HUES64 (cell line): ENCODE results near the gene BACH1.

Experiments
- H3K27ac ChIP-seq: 2 replicates; pipeline ENCODE4 v1.7.0; 2013; ENCODE audit warnings: low read depth, low read length, inconsistent platforms
- H3K27me3 ChIP-seq: 2 replicates; pipeline ENCODE4 v1.6.1; 2013; ENCODE audit warnings: mild to moderate bottlenecking, low read length; ENCODE audit not compliant: insufficient read depth
- H3K36me3 ChIP-seq: 2 replicates; pipeline ENCODE4 v1.6.1; 2013; ENCODE audit warnings: mild to moderate bottlenecking, low read length; ENCODE audit not compliant: insufficient read depth
- H3K4me1 ChIP-seq: 2 replicates; pipeline ENCODE4 v1.6.1; 2013; ENCODE audit warnings: mild to moderate bottlenecking, low read length, moderate library complexity; ENCODE audit not compliant: insufficient read depth
- H3K4me3 ChIP-seq: 2 replicates; pipeline ENCODE4 v1.5.1; 2013; ENCODE audit warnings: mild to moderate bottlenecking, low read length, moderate library complexity
- H3K9ac ChIP-seq: 2 replicates; pipeline ENCODE4 v1.6.1; 2013; ENCODE audit warnings: mild to moderate bottlenecking, low read depth, low read length
- H3K9me3 ChIP-seq: 2 replicates; pipeline ENCODE4 v1.6.1; 2013; ENCODE audit warnings: low read depth, low read length; ENCODE audit not compliant: insufficient read depth
- WGBS: fragments of 150-250, 120-280 bp; methylation state at CpG from one replicate; pipeline ENCODE4 v1.1.7; 2013; ENCODE audit warnings: missing lambda C conversion rate; 5-methylcytosine and 5-hydroxymethylcytosine counted together

BACH1 gene

DNA sequence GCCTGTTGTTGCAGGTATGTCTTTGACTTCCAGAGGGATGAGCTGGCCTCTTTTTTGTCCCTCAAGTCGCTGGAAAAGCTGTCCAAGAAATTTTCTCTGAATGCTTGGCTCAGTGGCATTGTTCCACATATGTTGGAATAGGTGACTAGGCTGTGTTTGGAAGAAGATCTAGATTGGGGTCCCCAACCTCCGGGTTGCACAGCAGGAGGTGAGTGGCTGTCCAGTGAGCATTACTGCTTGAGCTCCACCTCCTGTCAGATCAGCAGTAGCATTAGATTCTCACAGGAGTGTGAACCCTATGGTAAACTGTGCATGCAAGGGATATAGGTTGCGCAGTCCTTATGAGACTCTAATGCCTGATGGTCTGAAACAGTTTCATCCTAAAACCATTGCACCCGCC is 18.1 kb downstream of the BACH1 start:
- Histone ChIP-seq H3K9me3 (no peaks in the 10 kb centered on the region), H3K9ac (no peak overlapping the region), H3K27ac (no peak overlapping the region), H3K4me3 (no peak overlapping the region), H3K4me1 (peaks cover 16% of the 10 kb centered on the region), H3K36me3 (peaks cover 8% of the 10 kb centered on the region), H3K27me3 (no peaks in the 10 kb centered on the region)
- WGBS, result 79% methylated on average over 4 of the region's 4 CpGs

DNA sequence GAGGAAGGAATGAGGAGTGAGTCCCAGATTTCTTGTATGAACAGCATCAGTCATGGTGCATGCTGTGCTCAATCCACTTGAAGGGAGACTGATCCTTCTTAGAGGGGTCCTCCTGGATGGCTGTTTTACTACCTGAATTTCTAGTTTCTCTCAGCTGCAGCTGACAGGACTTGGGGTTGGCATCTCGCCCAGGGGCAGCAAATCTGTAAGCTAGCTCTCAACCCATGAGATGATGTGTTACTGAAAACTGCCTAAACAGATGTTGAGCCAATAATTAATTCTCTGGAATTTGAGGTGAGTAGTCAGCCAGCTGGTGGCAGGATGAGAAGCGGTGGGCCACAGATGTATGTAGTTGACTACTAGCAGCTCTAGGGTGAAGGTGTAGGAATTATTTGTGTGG is 19.6 kb downstream of the BACH1 start:
- WGBS, result 93% methylated on average over 2 of the region's 2 CpGs

DNA sequence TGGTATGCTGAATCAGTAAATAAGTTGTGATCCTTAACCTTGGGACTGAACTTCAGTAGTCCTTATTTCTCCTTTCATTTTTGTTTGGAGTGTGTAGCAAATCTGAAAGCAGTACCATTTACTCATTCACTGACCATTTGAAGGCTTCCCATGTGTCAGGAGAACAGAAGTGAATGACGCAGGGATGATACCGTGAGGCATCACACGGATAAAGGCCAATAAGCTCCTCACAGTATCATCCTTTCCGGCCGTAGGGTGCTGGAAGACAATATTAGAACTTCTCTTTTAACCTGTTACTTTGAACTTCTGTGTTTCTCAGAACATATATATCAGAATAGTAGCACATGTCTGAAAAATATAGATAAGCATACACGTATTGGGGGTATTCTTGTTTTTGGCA is 21.3 kb downstream of the BACH1 start:
- Histone ChIP-seq H3K4me3 (no peak overlapping the region), H3K27me3 (no peaks in the 10 kb centered on the region), H3K27ac (no peak overlapping the region), H3K9ac (no peak overlapping the region), H3K9me3 (no peaks in the 10 kb centered on the region), H3K4me1 (peaks cover under 1% of the 10 kb centered on the region; the same call in 1 of the 2 replicates), H3K36me3 (peaks cover 24% of the 10 kb centered on the region)
- WGBS, result 92% methylated on average over 5 of the region's 6 CpGs

More for the DNA sequence above, 19.6 kb downstream of the BACH1 start:
- Histone ChIP-seq H3K27me3 (no peaks in the 10 kb centered on the region), H3K4me3 (no peak overlapping the region), H3K9me3 (no peaks in the 10 kb centered on the region), H3K27ac (no peak overlapping the region), H3K36me3 (peaks cover 20% of the 10 kb centered on the region), H3K4me1 (peaks cover 16% of the 10 kb centered on the region), H3K9ac (no peak overlapping the region)

DNA sequence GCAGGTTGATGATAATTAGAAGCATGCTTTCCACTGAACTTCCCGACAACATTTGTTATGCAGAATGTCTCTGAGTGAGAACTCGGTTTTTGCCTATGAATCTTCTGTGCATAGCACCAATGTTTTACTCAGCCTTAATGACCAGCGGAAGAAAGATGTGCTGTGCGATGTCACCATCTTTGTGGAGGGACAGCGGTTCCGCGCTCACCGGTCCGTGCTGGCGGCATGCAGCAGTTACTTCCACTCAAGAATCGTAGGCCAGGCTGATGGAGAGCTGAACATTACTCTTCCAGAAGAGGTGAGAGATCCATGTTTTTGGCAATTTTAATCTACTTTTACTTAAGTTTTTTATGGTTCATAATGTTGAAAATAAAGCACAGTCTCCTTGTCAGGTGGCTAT is 22.5 kb downstream of the BACH1 start:
- no peaks in the 10 kb centered on the region for H3K4me1 ChIP-seq
- H3K36me3 ChIP-seq, result peaks cover 31% of the 10 kb centered on the region
- H3K4me3 ChIP-seq, result no peak overlapping the region
- no peak overlapping the region for H3K27ac ChIP-seq
- H3K9me3 ChIP-seq, result no peaks in the 10 kb centered on the region
- no peak overlapping the region for H3K9ac ChIP-seq
- WGBS, result 96% methylated on average over 11 of the region's 11 CpGs
- H3K27me3 ChIP-seq, result no peaks in the 10 kb centered on the region

DNA sequence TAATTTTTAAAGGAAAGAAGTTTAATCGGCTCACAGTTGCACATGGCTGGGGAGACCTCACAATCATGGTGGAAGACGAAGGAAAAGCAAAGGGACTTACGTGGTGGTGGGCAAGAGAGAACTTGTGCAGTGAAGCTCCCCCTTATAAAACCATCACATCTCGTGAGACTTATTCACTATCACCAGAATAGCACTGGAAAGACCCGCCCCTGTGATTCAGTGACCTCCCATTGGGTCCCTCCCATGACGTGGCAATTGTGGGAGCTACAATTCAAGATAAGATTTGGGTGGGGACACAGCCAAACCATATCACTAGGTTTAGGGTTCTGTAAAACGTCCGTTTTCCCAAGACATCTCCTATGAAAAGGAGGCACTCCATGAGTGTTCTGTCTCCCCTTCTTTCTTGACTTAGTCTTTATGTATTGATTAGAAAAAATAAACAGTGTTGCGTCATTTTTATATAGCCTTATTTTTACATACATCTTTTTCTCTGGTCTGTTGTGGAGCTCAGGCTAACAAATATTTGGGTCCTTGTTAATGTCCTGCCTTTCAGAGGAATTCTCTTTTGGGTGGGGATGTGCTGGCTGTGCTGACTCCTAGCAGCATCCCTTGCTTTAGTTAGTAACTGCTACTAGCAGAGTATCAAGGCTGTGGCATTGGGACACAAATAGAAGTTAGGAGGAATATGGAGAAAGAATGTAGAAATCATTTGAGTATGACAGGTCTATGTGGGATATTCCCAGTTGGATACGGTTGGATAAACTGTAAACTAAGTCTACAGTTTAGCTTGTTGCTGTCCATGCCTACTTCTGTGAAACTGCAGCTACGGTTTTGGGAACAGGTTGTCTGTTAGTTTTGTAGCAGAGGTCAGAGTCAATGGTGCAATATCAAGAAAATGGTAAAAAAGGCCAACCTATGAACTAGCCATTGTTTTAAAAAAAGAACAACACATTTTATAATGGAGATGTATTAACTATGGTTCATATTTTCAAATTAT is 23.5 kb downstream of the BACH1 start:
- WGBS, result 94% methylated on average over 10 of the region's 11 CpGs
- no peak overlapping the region for H3K27ac ChIP-seq
- H3K4me1 ChIP-seq, result no peaks in the 10 kb centered on the region
- H3K4me3 ChIP-seq, result no peak overlapping the region
- H3K36me3 ChIP-seq, result peaks cover 42% of the 10 kb centered on the region
- H3K9ac ChIP-seq, result no peak overlapping the region
- H3K9me3 ChIP-seq, result no peaks in the 10 kb centered on the region
- no peaks in the 10 kb centered on the region for H3K27me3 ChIP-seq

DNA sequence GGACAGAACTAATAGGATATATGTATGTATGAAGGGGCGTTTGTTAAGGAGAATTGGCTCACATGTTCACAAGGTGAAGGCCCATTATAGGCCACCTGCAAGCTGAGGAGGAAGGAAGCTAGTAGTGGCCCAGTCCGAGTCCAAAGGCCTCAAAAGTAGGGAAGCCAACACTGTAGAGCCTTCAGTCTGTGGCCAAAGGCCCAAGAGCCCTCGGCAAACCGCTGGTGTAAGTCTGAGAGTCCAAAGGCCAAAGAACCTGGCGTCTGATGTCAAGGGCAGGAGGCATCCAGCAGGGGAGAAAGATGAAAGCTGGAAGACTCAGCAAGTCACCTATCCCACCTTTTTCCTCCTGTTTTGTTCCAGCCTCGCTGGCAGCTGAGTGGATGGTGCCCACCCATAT is 24.5 kb downstream of the BACH1 start:
- peaks cover 50% of the 10 kb centered on the region for H3K36me3 ChIP-seq
- H3K27me3 ChIP-seq, result no peaks in the 10 kb centered on the region
- H3K4me1 ChIP-seq, result no peaks in the 10 kb centered on the region
- H3K27ac ChIP-seq, result no peak overlapping the region
- H3K4me3 ChIP-seq, result no peak overlapping the region
- no peak overlapping the region for H3K9ac ChIP-seq
- no peaks in the 10 kb centered on the region for H3K9me3 ChIP-seq
- 92% methylated on average over 6 of the region's 6 CpGs for WGBS

DNA sequence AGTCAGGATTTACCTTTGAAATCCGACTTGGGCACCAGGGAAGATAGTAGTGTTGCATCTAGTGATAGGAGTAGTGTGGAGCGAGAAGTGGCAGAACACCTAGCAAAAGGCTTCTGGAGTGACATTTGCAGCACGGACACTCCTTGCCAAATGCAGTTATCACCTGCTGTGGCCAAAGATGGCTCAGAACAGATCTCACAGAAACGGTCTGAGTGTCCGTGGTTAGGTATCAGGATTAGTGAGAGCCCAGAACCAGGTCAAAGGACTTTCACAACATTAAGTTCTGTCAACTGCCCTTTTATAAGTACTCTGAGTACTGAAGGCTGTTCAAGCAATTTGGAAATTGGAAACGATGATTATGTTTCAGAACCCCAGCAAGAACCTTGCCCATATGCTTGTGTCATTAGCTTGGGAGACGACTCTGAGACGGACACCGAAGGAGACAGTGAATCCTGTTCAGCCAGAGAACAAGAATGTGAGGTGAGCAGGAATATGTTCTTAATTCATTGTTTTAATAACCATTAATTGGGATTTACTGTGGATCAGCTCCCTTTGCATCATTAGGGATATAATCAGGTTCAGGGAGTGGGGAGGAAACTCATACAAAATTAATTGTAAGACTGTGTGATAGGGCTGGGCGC is 28.3 kb downstream of the BACH1 start:
- Histone ChIP-seq H3K36me3 (peaks cover 65% of the 10 kb centered on the region), H3K9me3 (no peaks in the 10 kb centered on the region), H3K9ac (no peak overlapping the region), H3K27ac (no peak overlapping the region), H3K27me3 (no peaks in the 10 kb centered on the region), H3K4me1 (no peaks in the 10 kb centered on the region), H3K4me3 (no peak overlapping the region)
- 96% methylated on average over 10 of the region's 10 CpGs for WGBS

DNA sequence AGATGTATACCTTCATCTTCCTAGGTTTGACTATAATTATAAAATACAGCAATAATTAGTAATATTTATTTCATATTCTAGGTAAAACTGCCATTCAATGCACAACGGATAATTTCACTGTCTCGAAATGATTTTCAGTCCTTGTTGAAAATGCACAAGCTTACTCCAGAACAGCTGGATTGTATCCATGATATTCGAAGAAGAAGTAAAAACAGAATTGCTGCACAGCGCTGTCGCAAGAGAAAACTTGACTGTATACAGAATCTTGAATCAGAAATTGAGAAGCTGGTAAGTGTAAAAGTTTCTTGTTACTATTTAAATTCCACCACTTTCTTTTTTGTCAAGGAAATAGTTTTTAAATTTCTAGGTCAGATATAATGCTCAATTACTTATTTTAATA is 30.7 kb downstream of the BACH1 start:
- Histone ChIP-seq H3K9me3 (no peaks in the 10 kb centered on the region), H3K4me1 (no peaks in the 10 kb centered on the region), H3K4me3 (no peak overlapping the region), H3K27ac (no peak overlapping the region), H3K27me3 (no peaks in the 10 kb centered on the region), H3K36me3 (peaks cover 60% of the 10 kb centered on the region), H3K9ac (no peak overlapping the region)
- WGBS, result 96% methylated on average over 5 of the region's 5 CpGs

DNA sequence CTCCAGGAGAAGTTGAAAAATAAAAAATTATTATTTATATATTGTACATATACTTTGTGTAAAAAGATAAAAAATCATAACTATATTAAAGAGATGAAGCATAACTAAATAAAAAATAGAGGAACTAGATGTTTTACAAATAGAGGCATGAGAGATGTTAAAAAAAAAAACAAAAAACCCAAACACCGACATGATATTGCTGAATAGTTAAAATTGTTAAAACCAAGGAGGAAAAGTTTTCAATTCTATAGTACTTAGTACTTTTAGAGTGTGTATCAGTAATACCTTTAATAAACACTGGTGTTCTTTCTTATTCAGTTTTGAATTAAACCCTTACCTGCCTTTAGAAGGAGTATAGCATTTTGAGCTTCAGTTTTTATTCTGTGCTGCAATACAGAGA is 32.1 kb downstream of the BACH1 start:
- Histone ChIP-seq H3K9me3 (no peaks in the 10 kb centered on the region), H3K36me3 (peaks cover 57% of the 10 kb centered on the region), H3K27ac (no peak overlapping the region), H3K27me3 (no peaks in the 10 kb centered on the region), H3K4me3 (no peak overlapping the region), H3K4me1 (no peaks in the 10 kb centered on the region), H3K9ac (no peak overlapping the region)
- no CpG with 5 or more reads among the region's 1 CpG for WGBS

DNA sequence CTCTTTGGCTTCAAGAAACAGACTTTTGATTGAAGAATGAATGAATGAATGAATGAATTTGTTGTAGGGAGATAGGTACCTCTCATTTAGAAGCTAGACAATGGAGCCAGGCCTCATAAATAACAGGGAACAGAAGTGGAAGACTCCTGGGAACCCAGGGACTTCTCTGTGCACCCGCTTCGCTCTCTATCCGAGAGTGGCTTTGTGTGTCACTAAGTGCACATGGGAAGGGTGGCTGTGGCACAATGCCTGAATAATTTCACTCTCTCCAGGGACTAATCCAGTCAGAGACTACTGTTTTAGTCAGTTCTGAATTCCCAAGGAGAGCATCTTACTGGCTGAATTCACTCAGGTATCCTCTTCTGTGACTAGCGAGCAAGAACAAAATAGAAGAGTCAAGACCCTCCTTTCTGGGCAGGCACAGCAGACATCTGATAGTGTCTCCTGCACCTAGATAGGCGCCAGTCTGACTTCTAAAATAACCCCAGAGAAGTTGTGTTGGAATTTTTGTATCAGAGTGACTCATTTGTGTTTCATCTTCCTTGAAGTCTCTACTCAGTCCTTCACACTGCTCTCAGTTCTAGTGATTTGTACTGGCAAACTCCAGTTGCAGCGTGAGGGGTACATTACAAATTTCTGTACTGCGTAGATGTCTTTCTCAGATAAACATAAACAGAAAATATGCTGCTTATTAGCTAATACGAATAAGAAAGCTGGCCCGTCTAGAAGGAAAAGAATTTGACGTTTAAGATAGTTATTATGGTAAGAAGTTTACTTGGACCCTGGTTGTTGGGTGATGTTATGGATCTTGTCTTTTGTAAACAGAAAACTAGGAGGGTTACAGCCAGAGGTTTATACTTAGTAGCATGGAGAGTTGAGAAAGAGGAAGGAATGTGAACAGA is 34.0 kb downstream of the BACH1 start:
- Histone ChIP-seq H3K4me3 (no peak overlapping the region), H3K27ac (no peak overlapping the region), H3K4me1 (no peaks in the 10 kb centered on the region), H3K27me3 (no peaks in the 10 kb centered on the region), H3K9ac (no peak overlapping the region), H3K9me3 (no peaks in the 10 kb centered on the region), H3K36me3 (peaks cover 43% of the 10 kb centered on the region)
- WGBS, result 94% methylated on average over 10 of the region's 10 CpGs

DNA sequence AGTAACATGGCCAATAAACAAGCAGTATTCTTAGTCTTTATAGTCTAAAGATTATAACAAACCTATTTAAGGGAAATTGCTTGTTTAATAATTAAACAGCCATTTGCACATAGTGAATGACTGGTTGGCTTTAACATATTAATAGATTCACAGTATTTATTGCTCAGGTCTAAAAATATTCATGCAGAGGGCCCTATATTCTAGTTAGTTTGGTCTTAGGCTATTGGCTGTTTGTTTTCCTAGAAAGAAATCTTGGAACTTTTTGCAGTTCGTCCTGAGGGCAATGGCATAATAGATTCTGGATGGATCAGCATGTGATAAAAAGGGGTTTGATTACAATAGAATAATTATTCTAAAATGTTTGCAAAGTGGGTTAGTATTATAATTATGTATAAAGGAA is 34.7 kb downstream of the BACH1 start:
- no peaks in the 10 kb centered on the region for H3K27me3 ChIP-seq
- 97% methylated on average over 1 of the region's 1 CpG for WGBS
- no peaks in the 10 kb centered on the region for H3K4me1 ChIP-seq
- H3K4me3 ChIP-seq, result no peak overlapping the region
- H3K36me3 ChIP-seq, result peaks cover 39% of the 10 kb centered on the region
- H3K9me3 ChIP-seq, result no peaks in the 10 kb centered on the region
- no peak overlapping the region for H3K9ac ChIP-seq
- H3K27ac ChIP-seq, result no peak overlapping the region
